GM18520 (cell line): ENCODE results near the gene COPS9.

Experiments used
- ATAC-seq: cut with Tn5 transposase; IDR thresholded peaks from one replicate; pipeline ENCODE4 v1.9.1; 2021; ENCODE audit not compliant: unreplicated experiment

Gene COPS9

DNA sequence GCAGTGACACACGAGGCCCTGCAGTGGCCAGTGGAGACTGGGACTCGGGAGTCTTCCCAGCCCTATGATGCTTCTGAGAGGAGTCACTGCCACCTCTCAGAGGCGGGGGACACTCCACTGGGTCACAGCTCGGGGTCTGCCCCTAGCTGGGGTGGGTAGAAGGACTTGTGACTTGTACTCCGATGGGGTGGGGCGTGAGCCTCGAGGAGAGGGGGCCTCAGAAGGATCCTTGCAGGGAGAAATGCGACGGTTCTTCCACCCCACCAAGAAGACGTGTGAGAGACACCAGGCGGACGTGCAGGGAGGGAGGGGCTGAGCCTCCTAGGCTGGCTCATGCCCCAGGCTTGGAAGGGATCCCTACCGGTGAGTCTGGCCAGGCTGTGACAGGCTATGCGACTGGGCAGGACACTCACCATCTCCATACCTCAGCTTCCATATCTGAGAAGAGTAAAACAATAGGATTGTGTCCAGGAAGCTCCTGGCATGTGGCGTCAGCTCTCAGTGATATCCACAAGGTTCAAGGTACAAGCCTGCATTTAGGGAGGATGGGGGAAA is 15.4 kb upstream of the COPS9 start:
- ATAC-seq = no peak

DNA sequence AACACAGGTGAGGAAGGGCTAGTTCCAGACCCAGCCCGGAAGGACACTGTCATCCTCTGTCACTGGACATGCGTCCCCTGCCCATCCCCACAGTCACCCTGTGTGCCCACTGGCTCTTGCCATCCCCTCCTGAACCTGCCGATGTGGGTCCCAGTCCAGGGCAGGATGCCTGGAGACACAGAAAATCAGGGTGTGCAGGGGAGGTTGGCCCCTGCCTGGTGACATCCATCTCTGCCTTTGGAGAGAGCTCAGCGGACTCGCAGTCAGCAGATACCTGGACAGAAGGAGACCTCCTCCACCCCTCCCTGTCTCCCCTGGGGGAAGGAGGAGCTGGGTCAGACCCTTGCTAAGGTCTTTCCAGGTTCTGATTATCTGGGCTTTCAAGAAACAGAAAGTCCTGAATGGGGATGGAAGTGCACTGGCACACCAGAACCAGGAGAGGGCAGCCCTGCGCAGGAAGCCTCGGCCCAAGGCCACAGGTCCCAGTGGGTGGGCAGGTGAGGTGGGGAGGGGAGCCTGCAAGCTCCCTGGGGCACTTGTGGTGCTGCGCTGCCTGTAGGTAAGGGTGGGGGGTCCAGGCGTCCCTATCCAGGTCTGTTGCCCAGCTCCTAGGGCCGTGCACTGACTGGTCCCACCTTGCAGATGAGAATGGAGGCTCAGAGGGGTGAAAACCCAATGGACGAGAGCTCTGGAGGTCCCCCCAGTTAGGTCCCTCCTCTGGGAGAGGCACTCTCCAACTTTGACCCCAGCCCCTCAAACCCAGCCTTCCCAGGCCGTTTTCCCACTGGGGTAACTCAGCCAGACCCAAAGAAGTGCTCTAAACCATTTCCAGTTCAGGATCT is 14.1 kb upstream of the COPS9 start:
- no peak for ATAC-seq

DNA sequence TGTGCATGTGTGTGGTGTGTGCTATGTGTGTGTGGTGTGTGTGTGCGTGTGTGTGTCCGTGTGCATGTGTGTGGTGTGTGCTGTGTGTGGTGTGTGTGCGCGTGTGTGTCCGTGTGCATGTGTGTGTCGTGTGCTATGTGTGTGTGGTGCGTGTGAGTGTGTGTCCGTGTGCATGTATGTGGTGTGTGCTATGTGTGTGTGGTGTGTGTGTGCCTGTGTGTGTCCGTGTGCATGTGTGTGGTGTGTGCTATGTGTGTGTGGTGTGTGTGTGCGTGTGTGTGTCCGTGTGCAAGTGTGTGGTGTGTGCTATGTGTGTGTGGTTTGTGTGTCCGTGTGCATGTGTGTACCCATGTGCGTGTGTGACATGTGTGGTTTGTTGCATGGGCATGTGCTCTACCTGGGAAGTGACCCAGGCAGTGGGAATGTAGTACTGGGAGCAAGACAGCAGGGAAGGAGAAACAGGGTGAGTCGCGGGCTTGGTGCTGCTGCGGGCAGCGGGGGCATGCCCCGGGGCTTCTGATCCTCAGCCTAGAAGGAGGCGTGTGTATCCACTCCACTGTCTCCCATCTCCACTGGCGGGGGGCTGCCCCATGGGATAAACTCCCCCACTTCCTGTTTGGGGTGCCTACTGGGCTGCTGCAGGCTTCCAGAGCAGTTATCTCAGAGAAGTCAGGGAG is 11.9 kb upstream of the COPS9 start:
- no peak for ATAC-seq

DNA sequence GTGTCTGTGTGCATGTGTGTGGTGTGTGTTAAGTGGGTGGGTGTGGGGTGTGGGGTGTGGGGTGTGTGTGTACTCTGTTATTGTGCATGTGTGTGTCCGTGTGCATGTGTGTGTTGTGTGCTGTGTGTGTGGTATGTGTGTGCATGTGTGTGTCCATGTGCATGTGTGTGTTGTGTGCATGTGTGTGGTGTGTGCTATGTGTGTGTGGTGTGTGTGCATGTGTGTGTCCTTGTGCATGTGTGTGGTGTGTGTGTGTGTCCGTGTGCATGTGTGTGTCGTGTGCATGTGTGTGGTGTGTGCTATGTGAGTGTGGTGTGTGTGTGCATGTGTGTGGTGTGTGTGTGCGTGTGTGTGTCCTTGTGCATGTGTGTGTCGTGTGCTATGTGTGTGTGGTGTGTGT is 11.3 kb upstream of the COPS9 start:
- ATAC-seq = no peak

DNA sequence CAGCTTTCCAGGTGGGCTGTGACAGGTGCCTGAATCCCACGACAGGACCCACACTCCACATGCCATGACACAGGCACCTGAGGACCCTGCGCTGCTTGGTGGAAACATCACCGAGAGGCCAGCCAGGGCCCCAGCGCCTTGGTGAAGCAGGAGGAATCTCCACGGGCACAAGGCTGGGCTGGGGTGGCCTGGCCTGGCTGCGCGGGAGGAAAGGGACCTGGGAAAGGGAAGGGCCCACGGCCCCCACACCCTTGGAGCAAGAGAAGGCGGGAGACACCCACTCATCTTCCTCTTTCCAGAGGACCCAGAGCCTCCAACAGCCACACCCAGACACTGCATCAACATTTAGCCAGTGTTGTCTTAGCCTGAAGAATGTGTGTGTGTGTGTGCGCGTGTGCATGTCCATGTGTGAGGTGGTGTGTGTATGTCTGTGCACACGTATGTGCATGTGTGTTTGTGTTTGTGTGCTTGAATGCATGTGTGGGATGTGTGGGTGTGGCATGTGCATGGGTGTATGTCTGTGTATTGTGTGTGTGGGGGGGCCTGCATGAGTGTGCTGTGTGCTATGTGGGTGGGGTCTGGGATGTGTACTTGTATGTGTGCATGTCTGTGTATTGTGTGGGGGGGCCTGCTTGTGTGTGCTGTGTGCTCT is 10.6 kb upstream of the COPS9 start:
- no peak for ATAC-seq

DNA sequence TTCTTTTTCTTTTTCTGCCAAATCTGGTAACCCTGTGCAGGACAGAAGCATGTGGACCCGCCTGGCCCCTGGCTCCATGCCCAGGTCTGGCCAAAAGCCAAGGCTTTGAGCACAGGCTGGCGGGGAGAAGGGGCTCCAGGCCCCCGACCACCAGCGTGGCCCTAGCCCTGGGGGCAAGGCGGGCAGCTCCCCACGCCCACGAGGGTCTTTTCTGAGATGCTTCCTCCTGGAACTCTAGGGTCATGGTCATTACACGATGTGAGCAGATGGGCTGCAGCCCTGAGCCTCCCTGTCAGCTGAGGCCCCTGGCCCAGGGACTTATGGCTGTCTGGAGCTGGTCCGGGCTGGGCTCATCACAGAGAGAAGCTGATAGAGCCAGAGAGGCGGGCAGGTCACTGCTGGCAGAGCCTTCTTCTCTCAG is 10.0 kb upstream of the COPS9 start:
- ATAC-seq = no peak

DNA sequence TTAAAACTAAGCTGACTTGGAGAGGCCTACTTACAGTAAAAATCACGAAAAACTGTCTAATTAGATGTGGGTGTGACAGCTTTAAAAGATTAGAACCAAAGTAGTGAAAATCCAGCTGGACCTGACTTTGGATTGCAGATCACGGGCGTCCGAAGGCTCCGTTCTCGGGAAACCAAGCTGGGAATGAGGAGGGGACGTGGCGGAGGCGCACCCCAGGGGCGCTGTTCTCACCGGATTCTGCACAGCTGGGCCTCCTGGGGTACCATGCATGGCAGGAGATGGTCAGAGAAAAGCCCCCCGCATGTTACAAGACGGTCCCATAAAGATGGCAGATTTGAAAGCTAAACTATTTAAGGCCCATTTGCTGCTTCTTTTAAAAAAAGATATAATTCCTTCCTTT is 9.4 kb upstream of the COPS9 start:
- ATAC-seq = no peak

DNA sequence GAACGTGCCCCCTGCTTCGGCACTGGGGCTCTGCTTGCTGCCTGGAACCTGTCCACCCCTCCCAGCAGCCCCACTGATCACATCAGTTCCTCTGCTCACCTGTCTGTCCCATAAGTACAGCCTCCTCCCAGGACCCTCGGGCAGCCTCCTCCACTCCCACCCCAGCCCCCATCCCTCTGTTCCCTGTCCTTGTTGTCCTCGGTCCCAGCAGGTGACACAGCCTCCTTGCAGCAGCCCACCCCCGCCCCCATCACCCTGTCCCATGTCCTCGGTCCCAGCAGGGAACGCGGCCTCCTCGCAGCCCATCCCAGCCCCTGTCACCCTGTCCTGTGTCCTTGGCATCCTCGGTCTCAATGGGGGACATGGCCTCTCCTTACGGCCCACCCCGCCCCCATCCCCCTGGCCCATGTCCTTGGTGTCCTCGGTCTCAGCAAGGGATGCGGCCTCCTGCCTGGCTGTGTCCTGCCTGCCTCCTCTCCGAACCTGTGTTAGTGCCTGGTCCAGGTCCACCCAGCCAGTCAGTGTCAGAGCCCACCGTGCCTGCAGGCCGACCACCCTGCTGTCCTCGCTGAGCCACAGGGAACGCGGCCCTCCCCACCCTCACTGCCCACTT is 8.7 kb upstream of the COPS9 start:
- ATAC-seq = no peak

DNA sequence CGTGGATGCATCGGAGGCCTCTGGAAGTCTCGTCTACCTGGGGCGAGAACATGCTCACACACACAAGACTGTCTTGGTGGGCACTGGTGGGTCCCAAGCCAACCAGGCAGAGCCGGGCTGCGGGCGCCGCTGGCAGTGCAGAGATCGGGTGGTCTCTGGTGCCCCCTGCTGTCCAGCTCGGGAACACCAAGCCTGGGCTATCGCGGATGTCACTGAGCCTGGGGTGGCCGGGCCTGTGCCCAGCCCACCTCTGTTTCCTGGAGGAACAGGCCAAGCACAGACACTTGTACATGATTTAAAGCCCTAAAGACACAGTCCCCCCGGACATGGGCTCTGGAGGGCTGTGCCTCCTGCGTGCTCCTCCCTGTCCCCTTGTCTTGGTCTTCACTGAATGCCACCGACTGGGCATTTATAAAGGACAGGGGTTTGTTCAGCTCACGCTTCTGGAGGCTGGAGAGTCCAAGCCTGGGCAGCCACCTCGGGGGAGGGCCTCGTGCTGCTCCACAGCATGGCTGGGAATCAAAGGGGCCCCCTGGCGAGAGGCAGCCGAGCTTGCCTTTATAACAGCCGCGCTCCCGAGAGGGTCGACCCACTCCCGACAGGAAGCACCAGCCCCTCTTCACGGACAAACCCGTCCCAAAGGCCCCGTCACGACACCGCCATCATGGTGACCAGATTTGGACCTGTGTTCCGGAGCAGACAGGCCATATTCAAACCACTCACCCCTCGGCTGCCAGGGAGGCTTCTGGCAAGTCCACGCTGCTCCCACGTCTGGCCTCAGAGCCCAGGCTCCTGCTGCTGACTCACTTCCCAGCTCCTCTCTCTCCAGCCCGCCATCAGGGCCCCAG is 7.9 kb upstream of the COPS9 start:
- ATAC-seq = no peak

DNA sequence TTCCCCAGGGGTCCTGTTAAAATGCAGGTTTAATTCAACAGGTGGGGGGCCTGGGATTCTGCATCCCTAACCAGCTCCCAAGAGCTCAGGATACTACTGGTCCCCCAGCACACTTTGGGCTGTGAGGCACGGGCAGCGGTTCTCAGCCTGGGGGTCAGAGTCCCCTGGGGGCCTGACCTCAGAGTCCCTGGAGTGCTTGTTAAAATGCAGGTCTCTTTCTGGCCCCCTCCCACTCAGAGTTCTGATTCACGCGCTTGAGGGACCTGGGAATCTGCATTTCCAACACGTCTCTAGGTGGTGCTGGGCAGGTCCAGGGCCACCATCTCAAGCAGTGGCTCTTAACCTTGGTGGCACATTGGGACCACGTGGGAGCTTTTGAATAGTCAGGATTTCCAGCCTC is 7.2 kb upstream of the COPS9 start:
- ATAC-seq = no peak

DNA sequence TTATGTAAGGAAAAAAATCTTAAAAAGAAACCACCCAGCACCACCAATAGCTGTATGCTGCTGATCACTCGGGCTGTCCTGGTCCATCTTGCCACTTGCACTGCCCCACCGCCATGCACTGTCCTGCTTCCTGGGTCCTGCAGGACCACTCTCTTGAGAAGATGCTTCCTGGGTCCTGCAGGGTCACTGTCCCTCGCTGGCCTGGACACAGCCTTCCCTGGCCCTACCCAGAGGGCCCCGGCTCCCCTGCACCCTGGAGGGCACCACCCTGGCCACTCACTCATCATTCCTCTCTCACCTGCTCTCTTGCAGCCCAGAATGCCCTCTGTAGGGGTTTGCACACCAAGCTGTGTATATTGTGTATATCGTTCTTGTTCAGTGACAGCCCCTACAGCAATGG is 6.8 kb upstream of the COPS9 start:
- no peak for ATAC-seq

DNA sequence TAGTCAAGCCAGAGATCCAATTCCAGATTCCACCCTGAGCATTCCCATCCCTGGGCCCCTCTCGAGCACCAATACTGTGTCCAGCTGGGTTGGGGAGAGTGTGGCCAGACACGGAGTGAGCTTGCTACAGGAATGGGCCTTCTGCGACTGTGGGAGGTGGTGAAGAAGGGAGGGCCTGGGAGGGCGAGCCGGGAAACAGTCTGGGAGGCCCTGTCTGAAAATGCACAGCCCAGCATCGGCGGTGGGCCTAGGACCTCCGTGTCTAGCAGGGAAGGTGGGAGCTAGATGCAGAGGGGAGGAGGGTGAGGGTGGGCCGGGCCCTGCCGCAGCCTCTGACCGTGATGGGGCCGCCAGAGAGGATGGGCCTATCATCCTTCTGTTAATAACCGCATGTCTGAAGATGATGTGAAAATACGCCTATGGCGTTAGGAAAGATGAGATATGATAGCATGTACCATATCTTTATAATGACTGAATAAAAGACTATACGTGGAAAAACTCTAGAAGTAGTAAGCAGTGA is 6.2 kb upstream of the COPS9 start:
- ATAC-seq = no peak

DNA sequence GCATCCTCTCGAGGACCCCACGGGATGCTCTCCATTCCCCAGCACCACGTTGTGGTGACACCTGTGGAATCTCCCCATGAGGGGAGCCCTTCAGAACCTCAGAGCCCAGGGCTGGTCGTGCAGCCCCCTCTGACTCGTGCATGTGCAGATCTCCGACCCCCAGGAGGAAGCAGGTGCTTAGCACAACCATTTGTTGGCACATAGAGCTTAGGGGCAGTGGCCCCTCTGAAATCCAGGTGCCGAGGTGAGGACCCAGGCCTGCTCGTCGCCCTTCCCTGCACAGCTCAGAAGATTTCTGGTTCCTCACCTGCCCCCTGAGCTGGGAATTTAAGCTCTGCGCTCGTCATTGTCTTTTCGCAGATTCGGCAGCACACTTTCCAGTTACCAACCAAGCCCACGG is 5.6 kb upstream of the COPS9 start:
- ATAC-seq = no peak

DNA sequence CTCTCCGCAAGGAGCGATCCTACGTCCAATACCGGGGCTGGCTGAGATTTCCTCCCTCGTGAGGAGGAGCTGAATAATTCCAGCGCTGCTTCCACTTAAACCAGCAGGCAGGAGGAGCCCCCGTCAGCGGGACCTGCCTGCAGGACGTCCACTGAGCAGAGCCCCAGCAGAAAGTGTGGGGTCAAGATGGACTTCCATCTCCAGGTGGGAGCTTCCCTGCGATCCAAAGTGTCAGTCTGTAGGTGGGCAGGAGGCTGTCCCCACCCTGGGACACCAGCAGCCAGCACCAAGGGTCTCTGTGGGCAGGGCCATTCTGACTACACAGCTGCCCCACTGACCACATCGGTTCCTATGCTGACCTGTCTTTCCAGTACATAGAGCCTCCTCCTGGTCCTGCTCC is 4.8 kb upstream of the COPS9 start:
- no peak for ATAC-seq

DNA sequence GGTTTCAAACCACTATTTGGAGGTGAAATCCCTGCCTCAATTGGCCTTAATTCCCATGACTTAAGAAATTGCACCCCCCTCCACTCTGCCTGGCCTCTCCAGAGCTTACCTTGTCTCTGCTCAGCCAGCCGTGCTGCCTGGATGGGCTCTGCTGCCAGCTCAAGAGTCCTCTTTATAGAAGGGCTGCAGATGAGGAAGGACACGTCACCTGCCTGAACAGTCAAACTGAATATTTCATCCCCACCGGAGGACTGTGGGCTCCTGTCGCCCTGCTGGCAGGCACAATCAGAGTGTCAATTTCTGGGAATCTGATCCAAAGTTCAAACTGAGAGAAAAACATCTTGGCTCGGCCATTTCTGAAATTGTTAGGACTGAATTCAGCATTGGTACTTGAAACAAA is 4.4 kb upstream of the COPS9 start, which contains the start of gene OTOS:
TSS of gene OTOS (minus strand) at position 148 of the 400 bp plus-strand sequence. CDS start 332 bp downstream, outside the sequence.
- no peak for ATAC-seq

DNA sequence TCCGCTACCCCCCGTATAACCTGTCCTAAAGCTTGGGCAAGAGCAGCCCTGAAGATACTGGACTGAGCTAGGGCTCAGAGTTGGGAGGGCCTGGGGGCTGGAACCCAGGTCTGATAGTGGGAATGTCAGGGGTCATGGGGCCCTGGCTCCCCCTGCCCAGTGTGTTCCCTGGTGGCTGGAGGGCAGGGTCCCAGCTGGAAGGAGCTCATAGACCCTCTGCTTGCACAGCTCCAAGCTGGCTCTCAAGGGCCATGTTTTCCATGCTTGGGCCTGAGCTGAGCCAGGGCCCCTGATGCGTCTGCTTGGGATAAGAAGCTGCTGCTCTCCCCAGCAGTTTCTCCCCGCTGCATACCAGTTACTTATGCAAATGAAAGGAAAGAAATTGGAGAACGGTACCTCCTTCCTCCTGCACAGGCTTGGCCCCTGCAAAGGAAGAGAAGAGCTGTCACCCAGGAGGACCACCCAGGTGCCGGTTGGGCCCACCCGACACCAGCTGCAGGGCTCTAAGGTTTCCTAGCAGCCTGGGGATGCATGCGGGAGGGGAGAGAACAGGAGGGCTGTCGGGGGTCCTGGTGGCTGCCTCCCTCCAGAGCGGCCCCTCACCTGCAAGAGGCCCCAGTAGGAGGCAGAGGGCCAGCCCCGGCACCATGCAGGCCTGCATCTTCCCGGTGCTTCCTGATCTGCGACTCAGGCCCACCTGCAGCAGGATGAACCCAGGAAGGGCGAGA is 3.7 kb upstream of the COPS9 start:
- no peak for ATAC-seq

DNA sequence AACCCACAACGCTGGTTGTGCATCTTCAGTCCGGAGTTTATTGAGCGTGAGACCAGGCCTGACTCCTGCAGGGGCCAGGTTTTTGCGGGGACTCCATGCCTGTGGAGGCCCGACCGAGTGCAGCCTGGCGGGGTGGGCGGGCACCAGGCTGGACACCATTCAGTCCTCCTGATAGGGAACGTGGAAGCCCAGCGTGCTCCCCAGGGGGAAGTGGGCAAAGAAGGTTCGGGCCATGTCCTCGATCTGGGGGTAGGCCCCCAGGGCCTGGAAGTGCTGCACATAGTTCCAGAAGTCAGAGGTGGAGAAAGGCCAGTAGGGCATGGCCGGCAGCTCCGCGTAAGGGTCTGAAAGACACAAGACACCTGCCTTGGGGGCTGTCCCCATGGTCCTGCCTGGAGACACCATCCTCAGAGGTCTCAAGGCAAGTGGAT is 2.9 kb upstream of the COPS9 start:
- ATAC-seq = no peak

DNA sequence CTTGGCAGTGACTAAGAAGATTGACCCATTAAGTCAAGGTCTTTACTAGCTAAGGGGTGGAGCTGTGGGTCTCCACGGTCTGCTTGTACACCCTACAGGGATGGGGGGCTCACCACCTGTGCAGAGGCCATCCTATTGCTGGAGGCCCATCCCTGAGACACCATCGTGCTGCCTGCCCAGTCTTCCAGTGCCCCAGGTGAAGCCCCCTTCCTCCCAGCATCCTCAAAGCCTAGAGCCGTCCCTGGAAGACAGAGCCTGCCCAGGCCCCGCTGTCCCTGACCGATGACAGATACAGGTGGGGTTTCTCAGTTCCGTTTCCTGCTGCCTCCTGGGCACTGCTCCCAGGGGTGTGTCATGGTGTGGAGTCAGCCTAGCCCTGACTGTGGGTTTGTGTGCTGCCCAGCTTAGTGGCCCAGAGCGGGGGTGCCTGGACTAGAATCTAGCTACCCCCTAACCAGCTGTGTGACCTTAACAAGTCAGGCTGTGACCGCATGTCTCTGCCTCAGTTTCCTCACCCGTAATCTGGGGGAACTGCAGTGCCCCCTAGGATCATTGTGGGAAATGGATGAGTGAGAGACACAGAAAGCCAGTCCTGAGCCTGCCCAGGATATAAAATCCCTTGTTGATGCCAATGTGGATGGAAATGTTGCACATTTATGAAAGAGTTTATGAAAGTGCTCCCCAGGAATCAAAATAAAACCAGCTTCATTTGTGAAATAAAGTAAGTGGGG is 2.3 kb upstream of the COPS9 start:
- no peak for ATAC-seq
